RKO (cell line): Measurements from ENCODE around the gene HCN2.
"Not testable (repeated sequence)": the region's sequence is repeated elsewhere in the genome, so short reads cannot be mapped to it uniquely, and the experiment has no call there.

ENCODE experiments used
- DNase-seq: peaks from one replicate; pipeline ENCODE4 v3.0.0-alpha.2; 2016; ENCODE audit warnings: low spot score

Gene HCN2

DNA sequence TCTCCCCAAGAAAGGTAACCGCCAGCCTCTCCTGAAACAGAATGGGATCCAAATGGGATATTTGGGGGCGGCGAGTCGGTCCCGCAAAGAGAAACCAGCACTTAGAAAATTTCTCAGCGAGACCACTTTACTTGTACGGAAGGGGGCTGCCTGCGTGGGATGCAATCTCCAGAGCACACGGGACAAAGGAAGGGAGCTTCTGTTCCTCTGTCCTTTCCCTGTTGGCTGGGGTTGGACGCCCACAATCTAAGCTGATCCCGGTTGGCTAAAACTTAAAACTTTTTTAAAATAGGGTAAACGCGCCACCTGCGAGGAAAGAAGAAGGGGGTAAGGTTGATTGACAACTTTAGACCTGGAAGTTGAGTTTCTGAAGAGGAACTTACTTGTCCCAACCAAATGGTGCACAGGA, 18.1 kb upstream of the HCN2 start:
- peak; percentile 76 for DNase-seq

GRCh38 chr19:572140-572742, 17.4 kb upstream of the HCN2 start, which contains the start of gene BSG:
Gene BSG (plus strand): TSS chr19:572596. CDS start chr19:572635, 39 bp downstream.
- peak; percentile 98 for DNase-seq

GRCh38 chr19:572743-573518, 16.8 kb upstream of the HCN2 start:
- DNase-seq = peak; percentile 60

DNA sequence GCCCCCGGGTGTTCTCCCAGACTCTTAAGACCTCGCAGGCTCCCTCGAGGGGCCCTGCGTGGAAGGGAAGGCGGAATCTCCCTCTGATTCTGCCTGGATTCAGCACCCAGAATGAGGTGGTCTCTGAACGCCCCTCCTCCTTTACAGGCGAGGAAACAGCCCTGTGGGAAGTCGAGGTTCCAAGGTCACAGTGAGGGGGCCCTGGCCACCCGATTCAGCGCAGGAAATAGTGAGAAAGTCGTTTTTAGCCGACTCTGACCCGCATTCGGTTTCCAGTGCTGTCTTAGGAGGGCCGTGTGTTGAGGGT, 16.2 kb upstream of the HCN2 start:
- DNase-seq = no peak

DNA sequence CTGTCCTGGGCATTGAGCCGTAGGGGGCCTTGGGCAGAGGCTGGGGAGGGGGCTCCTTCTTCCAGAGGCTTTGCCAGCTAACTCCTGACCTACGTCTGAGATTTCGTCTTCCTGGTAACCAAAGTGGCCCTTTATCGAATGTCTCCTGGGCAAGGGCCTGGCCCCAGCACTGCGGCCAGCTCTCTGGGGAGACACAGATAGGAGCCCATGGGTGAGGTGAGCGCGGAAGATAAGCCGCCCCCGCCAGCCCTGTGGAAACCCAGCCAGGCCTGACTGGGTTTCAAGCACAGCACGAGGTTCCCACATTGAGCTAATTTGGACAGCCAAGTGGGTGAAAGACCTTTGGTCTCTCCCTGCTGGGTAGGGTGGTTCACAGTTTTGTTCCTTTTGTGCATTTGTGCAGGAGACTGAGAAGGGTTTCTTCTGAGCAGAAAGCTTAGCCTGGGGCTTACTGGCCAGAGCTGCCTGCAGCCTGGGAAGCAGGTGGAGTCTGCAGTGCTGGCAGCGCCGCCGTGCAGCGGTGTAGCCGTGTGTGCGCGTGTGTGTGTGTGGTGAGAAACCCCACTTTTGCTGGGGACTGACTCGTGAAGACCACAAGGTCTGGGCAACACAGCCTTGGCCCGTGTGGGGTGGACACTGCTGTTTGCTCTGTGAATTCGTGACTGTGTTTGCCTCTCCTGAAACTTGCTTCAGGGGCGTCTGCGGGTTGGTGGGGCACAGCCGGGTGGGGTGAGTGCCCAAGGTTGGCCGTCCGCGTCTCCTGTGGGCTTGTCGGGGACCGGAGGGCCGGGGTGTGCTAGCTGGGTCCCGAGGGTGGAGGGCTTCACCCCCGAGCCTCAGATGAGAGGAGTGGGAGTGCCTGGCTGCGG, 14.8 kb upstream of the HCN2 start:
- DNase-seq = no peak

DNA sequence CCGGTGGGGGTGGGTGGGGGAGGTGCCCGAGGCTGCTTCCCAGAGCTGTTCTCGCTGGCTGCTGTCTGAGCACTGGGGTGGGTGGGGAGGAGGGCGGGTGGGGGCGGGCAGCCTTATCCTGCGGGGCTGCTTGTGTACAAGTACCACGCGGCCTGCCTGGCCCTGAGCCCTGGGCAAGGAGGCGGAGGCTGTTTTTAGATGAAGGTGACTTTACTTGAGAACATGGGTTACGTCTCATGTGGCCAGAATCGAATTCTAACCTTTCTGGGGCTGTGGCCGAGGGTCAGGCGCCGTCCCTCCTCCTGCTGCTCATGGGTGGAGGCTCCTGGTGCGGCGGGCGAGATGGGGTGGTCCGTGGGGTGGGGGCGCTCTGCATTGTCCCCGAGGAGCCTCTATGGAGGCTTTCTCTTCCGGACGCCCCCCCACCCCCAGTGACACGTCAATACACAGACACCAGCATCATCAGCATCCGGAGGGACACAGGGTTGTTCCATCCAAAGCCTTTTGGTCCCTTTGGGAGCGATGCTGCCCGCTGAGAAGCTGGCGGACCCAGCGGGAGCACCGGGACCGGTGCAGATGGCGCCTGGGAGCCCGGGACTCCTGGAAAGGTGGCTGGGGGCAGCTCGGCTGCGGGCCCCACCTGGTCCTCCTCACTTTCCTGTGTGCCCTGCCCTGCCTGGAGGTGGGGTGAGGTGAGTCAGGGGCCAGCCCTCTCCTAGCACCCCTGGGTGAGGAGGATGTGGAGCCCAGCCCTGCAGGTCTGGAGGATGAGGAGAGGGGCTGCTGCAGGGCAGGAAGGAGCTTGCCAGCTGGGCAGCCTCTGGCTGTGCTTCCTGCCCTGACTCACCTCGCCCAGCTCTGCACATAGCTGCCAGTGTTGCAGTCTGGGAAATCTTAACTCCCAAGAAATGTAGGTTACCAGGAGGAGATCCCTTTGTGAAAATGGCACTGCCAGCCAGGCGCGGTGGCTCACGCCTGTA, 13.9 kb upstream of the HCN2 start:
- peak; percentile 65 for DNase-seq

DNA sequence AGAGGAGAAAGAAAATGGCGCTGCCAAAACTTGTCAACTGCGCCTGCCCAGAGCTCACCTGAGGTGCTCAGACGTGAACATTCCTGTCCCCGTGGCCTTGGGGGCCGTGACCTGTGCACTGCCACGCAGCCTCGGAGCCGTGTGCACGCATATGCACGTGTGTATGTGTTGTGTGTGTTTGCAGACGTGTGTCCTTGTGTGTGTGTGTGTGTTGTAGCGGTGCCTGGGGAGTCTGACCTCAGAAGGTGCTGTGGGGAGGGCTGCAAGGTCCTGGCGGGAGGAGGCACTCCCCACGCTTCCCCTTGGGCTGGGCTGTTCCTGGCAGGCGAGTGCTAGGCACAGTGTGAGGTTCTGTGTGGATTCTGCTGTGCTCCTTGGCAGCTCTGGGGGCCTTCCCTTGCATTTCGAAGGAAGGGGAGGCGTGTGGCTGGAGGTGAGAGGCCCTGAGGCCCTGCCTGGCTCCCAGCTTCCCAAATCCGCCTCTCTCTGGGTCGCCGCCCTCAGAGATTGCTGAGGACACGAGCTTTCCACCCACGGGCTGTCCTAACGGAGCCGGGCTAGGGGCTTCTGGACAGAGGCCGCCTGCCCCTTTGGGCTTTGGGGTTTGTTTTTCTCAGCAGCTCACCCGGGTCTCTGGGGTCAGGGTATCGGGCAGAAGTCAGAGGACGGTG, 12.8 kb upstream of the HCN2 start:
- DNase-seq = no peak

DNA sequence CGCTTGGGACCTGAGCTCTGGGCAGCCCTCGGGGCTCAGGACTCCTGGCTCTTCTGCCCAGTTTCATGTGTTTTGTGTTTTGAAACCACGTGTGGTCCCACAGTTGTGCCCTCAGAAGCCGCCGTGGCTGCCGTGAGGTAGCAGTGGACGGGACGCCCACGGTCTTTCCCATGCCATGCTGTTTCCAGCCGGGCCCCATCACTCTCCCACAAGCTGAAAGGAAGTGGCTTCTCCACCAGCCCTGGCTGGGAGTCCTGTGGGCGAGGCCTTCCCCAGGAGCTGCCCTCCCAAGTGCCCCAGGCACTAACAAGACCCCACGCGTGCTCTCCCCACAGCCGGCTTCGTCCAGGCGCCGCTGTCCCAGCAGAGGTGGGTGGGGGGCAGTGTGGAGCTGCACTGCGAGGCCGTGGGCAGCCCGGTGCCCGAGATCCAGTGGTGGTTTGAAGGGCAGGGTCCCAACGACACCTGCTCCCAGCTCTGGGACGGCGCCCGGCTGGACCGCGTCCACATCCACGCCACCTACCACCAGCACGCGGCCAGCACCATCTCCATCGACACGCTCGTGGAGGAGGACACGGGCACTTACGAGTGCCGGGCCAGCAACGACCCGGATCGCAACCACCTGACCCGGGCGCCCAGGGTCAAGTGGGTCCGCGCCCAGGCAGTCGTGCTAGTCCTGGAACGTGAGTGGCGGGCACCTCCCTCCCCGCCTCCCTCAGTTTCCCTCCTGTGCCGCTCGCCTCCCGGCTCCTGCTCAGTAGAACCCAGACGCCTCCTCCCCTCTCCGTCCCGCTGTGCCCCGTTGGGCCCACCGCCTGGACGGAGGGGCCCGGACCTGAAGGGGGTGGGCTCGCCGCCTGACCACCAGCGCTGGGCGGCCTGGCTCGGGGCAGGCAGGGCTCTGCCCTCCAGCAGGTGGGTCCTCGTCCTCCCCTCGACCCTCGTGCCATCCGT, 12.0 kb upstream of the HCN2 start:
- no peak for DNase-seq

GRCh38 chr19:579111-579841, 10.4 kb upstream of the HCN2 start:
- no peak for DNase-seq

GRCh38 chr19:579842-580155, 9.9 kb upstream of the HCN2 start:
- no peak for DNase-seq

DNA sequence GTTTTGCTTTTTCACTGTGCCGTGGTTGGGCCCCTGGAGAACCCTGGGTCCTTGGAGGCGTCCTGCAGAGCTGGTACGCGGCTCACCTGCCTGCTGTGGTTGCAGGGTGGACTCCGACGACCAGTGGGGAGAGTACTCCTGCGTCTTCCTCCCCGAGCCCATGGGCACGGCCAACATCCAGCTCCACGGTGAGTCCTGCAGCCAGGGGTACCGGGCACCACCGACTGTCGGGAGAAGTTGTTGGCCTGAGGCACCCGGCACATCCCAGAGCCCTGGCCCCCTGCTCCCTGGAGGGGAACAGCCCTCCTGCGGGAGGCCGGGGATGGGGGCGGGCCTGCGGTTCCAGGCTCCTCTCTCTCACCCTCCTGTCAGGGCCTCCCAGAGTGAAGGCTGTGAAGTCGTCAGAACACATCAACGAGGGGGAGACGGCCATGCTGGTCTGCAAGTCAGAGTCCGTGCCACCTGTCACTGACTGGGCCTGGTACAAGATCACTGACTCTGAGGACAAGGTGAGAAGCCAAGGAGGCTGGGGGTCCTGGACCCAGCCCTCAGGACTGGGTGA, 9.3 kb upstream of the HCN2 start:
- DNase-seq = no peak

DNA sequence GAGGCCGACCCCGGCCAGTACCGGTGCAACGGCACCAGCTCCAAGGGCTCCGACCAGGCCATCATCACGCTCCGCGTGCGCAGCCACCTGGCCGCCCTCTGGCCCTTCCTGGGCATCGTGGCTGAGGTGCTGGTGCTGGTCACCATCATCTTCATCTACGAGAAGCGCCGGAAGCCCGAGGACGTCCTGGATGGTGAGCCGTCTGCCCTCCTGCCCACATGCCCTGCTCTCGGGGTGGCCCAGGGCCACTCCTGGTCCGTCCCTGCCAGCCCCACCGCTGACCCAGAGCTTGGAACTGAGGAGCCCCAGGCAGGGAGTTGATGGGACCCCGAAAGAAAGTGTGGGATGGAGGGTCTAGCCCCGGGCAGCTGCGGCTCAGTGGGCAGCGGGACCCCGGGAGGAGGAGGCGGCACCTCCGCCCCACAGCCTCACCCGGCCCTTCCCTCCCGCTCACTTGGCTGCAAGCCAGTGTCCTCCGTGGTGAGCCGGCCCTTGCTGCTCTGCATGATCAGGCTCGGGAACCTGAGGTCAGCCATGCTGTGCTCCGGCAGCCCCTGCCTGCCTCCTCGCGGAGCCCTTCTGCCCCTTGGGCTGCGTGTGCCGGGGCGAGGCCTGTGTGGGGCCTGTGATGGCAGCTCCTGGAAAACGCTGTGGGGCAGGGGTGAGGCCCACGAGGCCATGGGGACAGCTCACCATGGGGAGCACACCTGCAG, 8.1 kb upstream of the HCN2 start:
- no peak for DNase-seq

DNA sequence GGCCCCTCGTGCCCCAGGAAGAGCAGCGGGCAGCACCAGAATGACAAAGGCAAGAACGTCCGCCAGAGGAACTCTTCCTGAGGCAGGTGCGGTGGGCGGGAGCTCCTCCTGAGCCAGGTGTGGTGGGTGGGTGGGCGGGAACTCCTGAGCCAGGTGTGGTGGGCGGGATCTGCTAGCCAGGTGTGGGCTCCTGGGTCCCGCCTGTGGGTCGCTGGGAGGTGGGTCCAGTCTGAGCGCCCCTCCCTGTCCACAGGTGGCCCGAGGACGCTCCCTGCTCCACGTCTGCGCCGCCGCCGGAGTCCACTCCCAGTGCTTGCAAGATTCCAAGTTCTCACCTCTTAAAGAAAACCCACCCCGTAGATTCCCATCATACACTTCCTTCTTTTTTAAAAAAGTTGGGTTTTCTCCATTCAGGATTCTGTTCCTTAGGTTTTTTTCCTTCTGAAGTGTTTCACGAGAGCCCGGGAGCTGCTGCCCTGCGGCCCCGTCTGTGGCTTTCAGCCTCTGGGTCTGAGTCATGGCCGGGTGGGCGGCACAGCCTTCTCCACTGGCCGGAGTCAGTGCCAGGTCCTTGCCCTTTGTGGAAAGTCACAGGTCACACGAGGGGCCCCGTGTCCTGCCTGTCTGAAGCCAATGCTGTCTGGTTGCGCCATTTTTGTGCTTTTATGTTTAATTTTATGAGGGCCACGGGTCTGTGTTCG, 7.0 kb upstream of the HCN2 start:
- DNase-seq = peak; percentile 49

- DNase-seq = no peak
Observed at GRCh38 chr19:583198-583967, 6.3 kb upstream of the HCN2 start.

- no peak for DNase-seq
Observed at GRCh38 chr19:583968-584239, 5.8 kb upstream of the HCN2 start.

GRCh38 chr19:584240-585001, 5.3 kb upstream of the HCN2 start:
- DNase-seq = peak; percentile 48

GRCh38 chr19:585146-585545, 4.5 kb upstream of the HCN2 start:
- DNase-seq = not testable (repeated sequence)
